GM21367 (cell line): Measurements from ENCODE around the gene SH3RF1.

ENCODE experiments used
- ATAC-seq: cut with Tn5 transposase; IDR thresholded peaks from one replicate; pipeline ENCODE4 v1.9.1; 2021; ENCODE audit not compliant: unreplicated experiment

The SH3RF1 gene

GRCh38 chr4:169167957-169168858 is 102.5 kb downstream of the SH3RF1 start:
- ATAC-seq = peak; percentile 90

GRCh38 chr4:169164669-169165415 is 105.9 kb downstream of the SH3RF1 start:
- no peak for ATAC-seq

- no peak for ATAC-seq
Observed at GRCh38 chr4:169163947-169164668, 106.6 kb downstream of the SH3RF1 start.

- ATAC-seq = no peak
Observed at GRCh38 chr4:169163495-169163894, 107.3 kb downstream of the SH3RF1 start.

GRCh38 chr4:169160825-169161224 is 109.9 kb downstream of the SH3RF1 start:
- ATAC-seq = no peak

GRCh38 chr4:169159624-169160171 is 111.1 kb downstream of the SH3RF1 start:
- no peak for ATAC-seq

- no peak for ATAC-seq
Observed at GRCh38 chr4:169158861-169159260, 111.9 kb downstream of the SH3RF1 start.

GRCh38 chr4:169158046-169158445 is 112.7 kb downstream of the SH3RF1 start:
- ATAC-seq = no peak

- ATAC-seq = no peak
Observed at GRCh38 chr4:169156392-169156791, 114.4 kb downstream of the SH3RF1 start.

- ATAC-seq = no peak
Observed at GRCh38 chr4:169154121-169154520, 116.6 kb downstream of the SH3RF1 start.

GRCh38 chr4:169153481-169154087 is 117.2 kb downstream of the SH3RF1 start:
- ATAC-seq = no peak

GRCh38 chr4:169152899-169153298 is 117.9 kb downstream of the SH3RF1 start:
- no peak for ATAC-seq

GRCh38 chr4:169152098-169152497 is 118.7 kb downstream of the SH3RF1 start:
- ATAC-seq = no peak

GRCh38 chr4:169151671-169152070 is 119.1 kb downstream of the SH3RF1 start:
- no peak for ATAC-seq

- ATAC-seq = no peak
Observed at GRCh38 chr4:169150806-169151205, 120.0 kb downstream of the SH3RF1 start.

GRCh38 chr4:169148885-169149284 is 121.9 kb downstream of the SH3RF1 start:
- no peak for ATAC-seq

- no peak for ATAC-seq
Observed at GRCh38 chr4:169147191-169147590, 123.6 kb downstream of the SH3RF1 start.

GRCh38 chr4:169144061-169144600 is 126.6 kb downstream of the SH3RF1 start:
- ATAC-seq = no peak

GRCh38 chr4:169143335-169143734 is 127.4 kb downstream of the SH3RF1 start:
- no peak for ATAC-seq

- ATAC-seq = no peak
Observed at GRCh38 chr4:169142906-169143305, 127.8 kb downstream of the SH3RF1 start.
